Effector memory CD4-positive, alpha-beta T cell (primary cell): ENCODE results near the gene KNDC1.

Experiments
- DNase-seq, 3 donors: peaks; one replicate each; pipeline ENCODE4 v3.0.0-alpha.2; 2020
- H3K27ac ChIP-seq: 2 replicates; pipeline ENCODE4 v1.7.0; 2013; ENCODE audit warnings: mild to moderate bottlenecking, low read length, moderate library complexity; ENCODE audit not compliant: insufficient read depth, poor library complexity, severe bottlenecking
- H3K27me3 ChIP-seq: replicated peaks from 2 replicates; pipeline ENCODE4 v1.7.0; 2013; ENCODE audit warnings: mild to moderate bottlenecking, low read length; ENCODE audit not compliant: insufficient read depth, control insufficient read depth, poor library complexity, severe bottlenecking
- H3K36me3 ChIP-seq: 2 replicates; pipeline ENCODE4 v1.7.0; 2013; ENCODE audit warnings: mild to moderate bottlenecking, low read length, moderate library complexity; ENCODE audit not compliant: control insufficient read depth, insufficient read depth
- H3K4me1 ChIP-seq: 2 replicates; pipeline ENCODE4 v1.7.0; 2013; ENCODE audit warnings: low read length, mild to moderate bottlenecking; ENCODE audit not compliant: control insufficient read depth, insufficient read depth, poor library complexity, severe bottlenecking
- H3K4me3 ChIP-seq: 2 replicates; pipeline ENCODE4 v1.7.0; 2013; ENCODE audit warnings: low read length, low read depth, mild to moderate bottlenecking; ENCODE audit not compliant: insufficient read depth, poor library complexity, severe bottlenecking
- H3K9me3 ChIP-seq: 2 replicates; pipeline ENCODE4 v1.7.0; 2013; ENCODE audit warnings: mild to moderate bottlenecking, low read length, moderate library complexity; ENCODE audit not compliant: control insufficient read depth

The KNDC1 gene

DNA sequence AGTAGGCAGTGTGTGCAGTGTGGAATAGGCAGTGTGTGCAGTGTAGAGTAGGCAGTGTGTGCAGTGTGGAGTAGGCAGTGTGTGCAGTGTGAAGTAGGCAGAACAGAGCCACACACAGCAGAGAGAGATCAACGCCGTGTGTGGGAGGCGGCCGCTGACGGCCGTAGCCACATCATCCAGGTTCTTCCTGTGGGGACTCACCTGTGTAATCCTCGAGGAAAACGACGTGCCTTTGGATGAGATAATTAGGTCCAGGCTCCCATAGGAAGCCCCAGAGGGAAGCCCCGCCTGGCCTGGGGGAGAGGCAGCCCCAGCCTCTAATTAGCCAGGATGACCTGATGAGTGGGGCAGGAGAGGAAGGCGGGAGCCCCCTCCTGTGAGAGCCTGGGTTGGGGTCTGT, 25.4 kb downstream of the KNDC1 start:
- H3K27ac ChIP-seq: no peak overlapping the region
- H3K36me3 ChIP-seq: no peaks in the 10 kb centered on the region
- no peaks in the 10 kb centered on the region for H3K27me3 ChIP-seq
- no peak overlapping the region for H3K4me3 ChIP-seq
- DNase-seq: no peak
- H3K9me3 ChIP-seq: no peaks in the 10 kb centered on the region
- H3K4me1 ChIP-seq: no peaks in the 10 kb centered on the region

DNA sequence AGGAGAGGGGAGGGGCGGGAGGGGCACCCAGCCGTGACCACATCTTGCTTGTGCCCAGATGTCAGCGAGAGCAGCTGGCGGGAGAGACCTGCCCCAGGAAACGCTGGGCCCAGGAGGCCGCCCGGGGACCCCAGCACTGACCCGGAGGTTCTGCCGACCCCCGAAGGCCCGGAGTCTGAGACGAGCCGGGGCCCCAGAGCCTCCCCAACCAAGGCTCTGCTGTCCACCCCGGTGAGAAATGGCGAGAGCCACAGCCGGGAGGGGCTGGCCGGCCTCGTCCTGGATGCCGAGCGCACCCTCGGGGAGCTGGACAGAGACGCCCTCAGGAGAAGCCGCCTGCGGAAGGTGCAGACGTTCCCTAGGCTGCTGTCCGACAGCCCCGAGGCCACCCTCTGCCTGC, 25.9 kb downstream of the KNDC1 start:
- Histone ChIP-seq H3K36me3 (no peaks in the 10 kb centered on the region), H3K4me1 (no peaks in the 10 kb centered on the region), H3K4me3 (no peak overlapping the region), H3K27ac (no peak overlapping the region), H3K27me3 (no peaks in the 10 kb centered on the region), H3K9me3 (no peaks in the 10 kb centered on the region)
- no peak for DNase-seq

DNA sequence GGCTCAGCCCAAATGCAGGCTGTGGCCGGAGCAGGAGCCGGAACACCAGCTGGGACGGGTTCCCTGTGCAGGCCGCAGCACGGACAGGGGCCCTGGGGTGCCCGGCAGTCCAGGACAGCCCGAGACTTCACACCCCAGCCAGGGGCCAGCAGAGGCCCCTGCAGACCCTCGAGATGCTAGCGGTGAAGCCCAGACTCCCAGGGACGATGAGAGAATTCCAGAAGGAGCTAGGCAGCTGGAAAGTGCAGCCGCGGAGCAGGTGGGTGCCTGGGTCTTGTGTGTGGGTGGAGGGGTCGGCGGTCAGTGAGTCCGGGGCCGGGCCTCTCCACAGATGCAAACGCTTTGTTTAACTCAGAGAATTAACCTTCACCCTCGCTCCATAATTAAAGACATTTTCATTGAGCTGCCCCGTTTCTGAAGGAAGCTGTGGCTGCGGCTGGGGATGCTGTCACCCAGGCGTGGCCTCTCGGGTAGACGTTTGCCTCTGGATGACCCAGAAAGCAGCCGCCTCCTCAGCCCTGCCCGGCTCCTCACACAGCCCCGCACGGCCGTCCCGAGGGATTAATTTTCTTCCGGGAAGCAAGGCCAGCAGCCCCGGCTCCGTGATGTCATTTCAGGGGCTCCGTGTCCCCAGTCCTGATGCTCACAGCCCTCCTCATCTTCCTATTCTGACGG, 26.5 kb downstream of the KNDC1 start:
- Histone ChIP-seq H3K27me3 (no peaks in the 10 kb centered on the region), H3K4me1 (no peaks in the 10 kb centered on the region), H3K27ac (no peak overlapping the region), H3K9me3 (no peaks in the 10 kb centered on the region), H3K36me3 (no peaks in the 10 kb centered on the region), H3K4me3 (no peak overlapping the region)
- no peak for DNase-seq

DNA sequence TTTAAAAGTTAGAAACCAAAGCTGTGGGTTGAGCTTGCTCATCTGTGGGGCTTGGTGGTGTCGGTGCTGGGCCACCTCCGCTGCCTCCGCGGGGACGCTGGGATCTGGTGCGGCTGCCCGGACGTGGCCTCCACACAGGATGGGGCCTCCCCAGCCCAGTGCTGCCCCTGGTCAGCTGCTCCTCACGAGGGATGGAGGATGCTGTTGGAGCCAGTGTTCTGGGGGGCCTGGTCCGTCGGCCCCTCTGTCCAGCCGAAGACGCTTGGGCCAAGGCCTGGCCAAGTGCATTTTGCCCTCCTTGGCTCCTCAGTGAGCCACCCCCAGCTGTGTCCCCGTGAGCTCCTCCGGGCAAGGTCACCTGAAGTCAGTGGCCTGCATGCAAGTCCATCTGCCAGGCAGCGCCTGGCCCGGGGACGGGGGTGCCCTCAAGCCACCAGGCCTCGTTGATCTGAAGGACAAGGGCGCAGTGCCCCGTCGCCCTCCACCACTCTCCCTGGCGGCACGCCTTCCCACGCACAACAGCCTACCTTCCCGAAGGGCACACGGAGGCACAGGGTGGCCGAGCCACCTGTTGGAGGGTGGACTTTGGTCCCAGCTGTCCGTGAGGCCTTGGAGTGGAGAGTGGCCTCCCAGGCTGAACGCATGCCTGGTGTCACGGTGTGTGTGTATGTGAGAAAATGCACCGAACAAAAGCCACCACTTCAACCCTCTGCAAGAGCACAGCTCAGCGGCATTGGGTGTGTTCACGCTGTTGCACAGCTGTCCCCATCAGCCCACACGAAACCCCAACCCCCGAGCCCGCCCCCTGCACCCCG, 27.3 kb downstream of the KNDC1 start:
- no peaks in the 10 kb centered on the region for H3K36me3 ChIP-seq
- H3K27ac ChIP-seq: no peak overlapping the region
- H3K27me3 ChIP-seq: no peaks in the 10 kb centered on the region
- H3K4me3 ChIP-seq: no peak overlapping the region
- H3K4me1 ChIP-seq: no peaks in the 10 kb centered on the region
- no peak for DNase-seq
- H3K9me3 ChIP-seq: no peaks in the 10 kb centered on the region

DNA sequence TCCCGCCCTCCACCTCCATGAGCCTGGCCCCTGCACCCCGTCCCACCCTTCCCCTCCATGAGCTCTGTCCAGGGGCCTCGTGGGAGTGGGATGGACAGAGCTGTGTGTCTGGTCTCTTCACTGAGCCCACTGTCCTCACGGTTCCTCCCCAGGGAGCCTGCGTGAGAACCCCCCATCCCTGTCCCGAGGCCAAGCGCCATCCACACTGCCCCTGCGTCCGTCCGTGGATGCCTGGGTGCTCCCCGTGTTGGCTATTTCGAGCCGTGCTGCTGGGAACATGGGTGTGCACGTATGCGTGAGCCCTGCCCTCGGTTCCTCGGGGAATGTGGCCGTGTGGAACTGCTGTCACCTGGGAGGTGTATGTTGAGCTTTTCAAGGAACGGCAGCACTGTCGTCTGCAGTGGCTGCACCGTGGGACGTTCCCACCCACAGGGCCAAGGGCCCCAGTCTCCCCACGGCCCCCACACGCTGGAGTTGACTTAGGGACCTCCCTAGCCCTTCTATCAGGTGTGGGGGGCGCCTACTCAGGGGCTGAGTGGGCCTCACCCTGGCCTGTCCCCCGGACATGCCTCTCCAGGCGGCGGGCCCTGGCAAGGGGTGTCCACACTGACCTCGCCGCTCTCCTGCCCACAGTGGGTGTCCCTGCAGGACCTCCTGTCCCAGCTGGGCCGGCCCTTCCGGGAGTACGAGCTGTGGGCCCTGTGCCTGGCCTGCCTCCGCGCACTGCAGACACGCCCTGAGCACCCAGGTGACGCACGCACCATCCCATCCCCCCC, 28.1 kb downstream of the KNDC1 start:
- Histone ChIP-seq H3K4me1 (no peaks in the 10 kb centered on the region), H3K4me3 (no peak overlapping the region), H3K27me3 (no peaks in the 10 kb centered on the region), H3K36me3 (no peaks in the 10 kb centered on the region), H3K27ac (no peak overlapping the region), H3K9me3 (no peaks in the 10 kb centered on the region)
- no peak for DNase-seq

DNA sequence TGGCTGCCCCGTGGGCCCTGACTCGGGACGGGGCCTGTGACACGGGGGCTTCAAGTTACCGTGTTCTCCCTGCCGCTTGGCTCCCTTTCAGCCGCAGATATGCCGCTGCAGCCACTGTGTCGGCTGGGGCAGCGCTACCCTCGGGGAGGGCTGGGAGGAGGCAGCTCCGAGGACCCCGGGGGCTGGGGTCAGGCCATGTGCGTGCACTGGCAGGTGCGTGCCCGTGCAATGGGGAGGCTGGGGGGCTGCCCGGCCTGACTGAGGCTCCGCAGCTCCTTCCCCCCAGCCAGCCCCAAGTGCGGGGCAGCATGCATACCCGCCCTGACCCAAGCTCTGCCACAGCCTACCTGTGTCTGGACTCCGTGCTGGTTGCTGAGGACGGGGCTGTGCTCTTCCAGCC, 29.2 kb downstream of the KNDC1 start:
- no peaks in the 10 kb centered on the region for H3K27me3 ChIP-seq
- no peaks in the 10 kb centered on the region for H3K4me1 ChIP-seq
- DNase-seq: no peak
- H3K36me3 ChIP-seq: no peaks in the 10 kb centered on the region
- H3K27ac ChIP-seq: no peak overlapping the region
- H3K9me3 ChIP-seq: no peaks in the 10 kb centered on the region
- no peak overlapping the region for H3K4me3 ChIP-seq

DNA sequence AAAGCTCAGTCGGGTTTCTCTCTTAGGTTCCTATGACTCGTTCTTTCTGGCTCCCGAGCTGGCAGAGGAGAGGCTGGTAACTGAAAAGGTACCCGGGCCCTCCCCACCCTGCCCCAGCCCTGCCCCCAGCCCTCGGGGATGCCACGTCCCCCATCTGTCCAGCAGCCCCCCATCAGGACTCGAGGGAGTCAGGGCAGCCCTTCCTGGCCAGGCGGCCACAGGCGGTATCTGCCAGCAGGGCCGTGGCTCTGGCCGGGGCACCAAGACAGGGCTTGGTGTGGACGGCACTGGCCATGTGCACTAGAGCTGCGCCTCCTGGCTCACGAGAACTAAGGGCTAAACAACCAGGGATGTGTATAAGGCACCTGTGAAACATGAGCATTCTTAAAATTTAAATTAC, 29.7 kb downstream of the KNDC1 start:
- Histone ChIP-seq H3K4me1 (no peaks in the 10 kb centered on the region), H3K4me3 (no peak overlapping the region), H3K36me3 (no peaks in the 10 kb centered on the region), H3K27ac (no peak overlapping the region), H3K27me3 (no peaks in the 10 kb centered on the region), H3K9me3 (no peaks in the 10 kb centered on the region)
- no peak for DNase-seq

DNA sequence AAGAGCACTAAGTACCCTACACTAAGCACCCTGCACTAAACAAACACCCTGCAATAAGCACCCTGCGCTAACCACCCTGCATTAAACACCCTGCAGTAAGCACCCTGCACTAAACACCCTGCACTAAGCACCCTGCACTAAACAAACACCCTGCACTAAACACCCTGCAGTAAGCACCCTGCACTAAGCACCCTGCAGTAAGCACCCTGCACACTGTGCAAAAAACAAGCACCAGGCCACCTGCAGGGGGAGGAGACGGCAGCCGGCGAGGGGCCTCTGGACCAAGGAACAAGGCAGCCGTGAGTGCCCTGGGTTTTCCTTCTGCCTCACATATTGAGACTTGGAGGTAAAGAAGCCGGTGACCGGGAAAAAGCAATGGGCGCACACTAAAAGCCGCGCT, 30.2 kb downstream of the KNDC1 start:
- no peaks in the 10 kb centered on the region for H3K27me3 ChIP-seq
- no peak overlapping the region for H3K4me3 ChIP-seq
- H3K9me3 ChIP-seq: no peaks in the 10 kb centered on the region
- H3K4me1 ChIP-seq: no peaks in the 10 kb centered on the region
- no peak overlapping the region for H3K27ac ChIP-seq
- H3K36me3 ChIP-seq: no peaks in the 10 kb centered on the region
- no peak for DNase-seq

DNA sequence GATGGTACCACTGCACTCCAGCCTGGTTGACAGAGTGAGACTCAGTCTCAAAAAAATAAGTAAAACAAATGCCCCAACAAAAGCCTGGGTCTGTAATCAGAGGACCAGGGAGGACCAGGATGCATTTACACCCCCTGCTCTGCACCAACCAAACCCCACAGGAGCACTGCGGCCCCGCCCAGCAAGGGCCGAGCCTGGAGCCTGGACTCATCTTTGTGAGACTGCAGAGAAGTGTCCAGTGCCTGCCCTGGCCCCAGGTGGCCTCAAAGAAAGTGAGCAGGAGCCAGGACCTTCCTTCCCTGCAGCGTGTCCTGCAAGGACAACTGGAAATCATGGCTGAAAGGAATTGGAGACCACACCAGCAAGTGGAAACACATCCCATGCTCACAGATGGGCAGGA, 31.6 kb downstream of the KNDC1 start:
- no peak for DNase-seq
- Histone ChIP-seq H3K27me3 (no peaks in the 10 kb centered on the region), H3K9me3 (no peaks in the 10 kb centered on the region), H3K36me3 (no peaks in the 10 kb centered on the region), H3K27ac (no peak overlapping the region), H3K4me3 (no peak overlapping the region), H3K4me1 (no peaks in the 10 kb centered on the region)

DNA sequence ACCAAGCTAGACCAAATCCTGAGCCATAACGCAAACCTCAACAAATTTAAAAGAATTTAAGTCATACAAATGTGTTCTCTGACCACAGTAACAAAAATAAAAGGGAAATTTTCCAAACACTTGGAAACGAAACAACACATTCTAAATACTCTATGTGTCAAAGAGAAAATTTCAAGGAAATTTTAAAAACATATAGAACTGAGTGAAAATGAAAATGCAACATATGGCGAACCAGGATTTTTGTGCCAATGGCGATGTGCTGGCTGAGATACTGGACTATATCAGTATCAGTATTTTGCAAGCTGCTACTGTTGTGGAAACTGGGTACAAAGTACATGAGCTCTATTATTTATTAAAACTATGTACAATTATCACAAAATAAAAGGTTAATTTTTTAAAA, 34.1 kb downstream of the KNDC1 start:
- H3K36me3 ChIP-seq: no peaks in the 10 kb centered on the region
- H3K27me3 ChIP-seq: no peaks in the 10 kb centered on the region
- no peak overlapping the region for H3K4me3 ChIP-seq
- DNase-seq: no peak
- no peaks in the 10 kb centered on the region for H3K4me1 ChIP-seq
- H3K9me3 ChIP-seq: no peaks in the 10 kb centered on the region
- H3K27ac ChIP-seq: no peak overlapping the region
